Measurements from ENCODE around the gene ARHGEF1.
A peak's percentile ranks its signal among the peaks of the same experiment; 100 is the strongest.

The ARHGEF1 gene

GRCh38 chr19:41925208-41926003 is 42.4 kb downstream of the ARHGEF1 start:
- Histone ChIP-seq H3K27ac (no peak overlapping the region), H3K4me3 (no peak overlapping the region)

- H3K4me3 ChIP-seq, result no peak overlapping the region
- H3K27ac ChIP-seq, result no peak overlapping the region
Observed at GRCh38 chr19:41926028-41926762, 43.2 kb downstream of the ARHGEF1 start.

GRCh38 chr19:41926763-41927496 is 43.9 kb downstream of the ARHGEF1 start:
- no peak overlapping the region for H3K4me3 ChIP-seq
- no peak overlapping the region for H3K27ac ChIP-seq

GRCh38 chr19:41927497-41928192 is 44.7 kb downstream of the ARHGEF1 start:
- Histone ChIP-seq H3K4me3 (peak overlapping the region; percentile 23 to 43 (median 37)), H3K27ac (peak overlapping the region in 6 of 21 experiments; percentile 9 to 59 (median 14))

- peak within 1 kb of the TSS in 6 of 21 experiments; percentile 9 to 59 (median 14) for H3K27ac ChIP-seq
- peak within 1 kb of the TSS; percentile 23 to 43 (median 37) for H3K4me3 ChIP-seq
Observed at GRCh38 chr19:41928221-41928683, 45.3 kb downstream of the ARHGEF1 start, which contains the start of gene ERFL. Gene ERFL, minus strand, starts transcription at chr19:41928449. Its CDS starts 15,530 bp downstream, at chr19:41912919.

- H3K27ac ChIP-seq, result peak overlapping the region in 3 of 21 experiments; percentile 12 to 59 (median 57)
- peak overlapping the region; percentile 23 to 43 (median 37) for H3K4me3 ChIP-seq
Observed at GRCh38 chr19:41928754-41929535, 46.0 kb downstream of the ARHGEF1 start.

- no peak overlapping the region for H3K4me3 ChIP-seq
- no peak overlapping the region for H3K27ac ChIP-seq
Observed at GRCh38 chr19:41929536-41930071, 46.6 kb downstream of the ARHGEF1 start.

- no peak overlapping the region for H3K27ac ChIP-seq
- no peak overlapping the region for H3K4me3 ChIP-seq
Observed at GRCh38 chr19:41930322-41930722, 47.3 kb downstream of the ARHGEF1 start.

GRCh38 chr19:41930926-41931592 is 48.1 kb downstream of the ARHGEF1 start:
- no peak overlapping the region for H3K4me3 ChIP-seq
- no peak overlapping the region for H3K27ac ChIP-seq

- no peak overlapping the region for H3K27ac ChIP-seq
Observed at GRCh38 chr19:41932259-41932719, 49.3 kb downstream of the ARHGEF1 start.

GRCh38 chr19:41932720-41933332 is 49.8 kb downstream of the ARHGEF1 start:
- H3K4me3 ChIP-seq, result no peak overlapping the region
- H3K27ac ChIP-seq, result no peak overlapping the region

More at GRCh38 chr19:41932259-41932719, 49.3 kb downstream of the ARHGEF1 start:
- no peak overlapping the region for H3K4me3 ChIP-seq

GRCh38 chr19:41933693-41934426 is 50.9 kb downstream of the ARHGEF1 start:
- no peak overlapping the region for H3K27ac ChIP-seq
- H3K4me3 ChIP-seq, result no peak overlapping the region

GRCh38 chr19:41934849-41935374 is 51.9 kb downstream of the ARHGEF1 start:
- H3K4me3 ChIP-seq, result no peak overlapping the region
- H3K27ac ChIP-seq, result no peak overlapping the region

- H3K27ac ChIP-seq, result peak overlapping the region in 2 of 21 experiments; percentile 6 to 79
- no peak overlapping the region for H3K4me3 ChIP-seq
Observed at GRCh38 chr19:41935760-41936415, 52.9 kb downstream of the ARHGEF1 start.

GRCh38 chr19:41936416-41936850 is 53.4 kb downstream of the ARHGEF1 start:
- peak overlapping the region in 1 of 21 experiments; percentile 79 for H3K27ac ChIP-seq
- no peak overlapping the region for H3K4me3 ChIP-seq

- H3K4me3 ChIP-seq, result no peak overlapping the region
- H3K27ac ChIP-seq, result peak overlapping the region in 1 of 21 experiments; percentile 79
Observed at GRCh38 chr19:41936961-41937360, 54.0 kb downstream of the ARHGEF1 start.
